Suprapubic skin (tissue), 4 donors: ENCODE results near the gene PDK1.
"Not testable (repeated sequence)": the region's sequence is repeated elsewhere in the genome, so short reads cannot be mapped to it uniquely, and the experiment has no call there.

Experiments
- POLR2A ChIP-seq, 2 donors: fragments of 450-650 bp; IDR thresholded peaks; one replicate each; pipeline ENCODE4 v1.6.1; 2017; ENCODE audit warnings: antibody characterized with exemption in 2 of 2, mild to moderate bottlenecking in 2 of 2, moderate library complexity in 2 of 2
- POLR2AphosphoS5 ChIP-seq, 3 donors: sonication (generic); formaldehyde crosslinking; IDR thresholded peaks; one replicate each; pipeline ENCODE4 v1.6.1; 2017; ENCODE audit warnings: antibody characterized with exemption in 3 of 3
- TF ChIP-seq, protein P1 (sequence below), 2 donors: fragments of 200-600 bp in 1 of 2; fragments of 450-650 bp in 1 of 2; sonication (generic) in 1 of 2; IDR thresholded peaks; one replicate each; pipeline ENCODE4 v1.5.1; 2016 to 2019; ENCODE audit warnings: antibody characterized with exemption in 2 of 2, mild to moderate bottlenecking in 1 of 2, moderate library complexity in 1 of 2

DNA sequence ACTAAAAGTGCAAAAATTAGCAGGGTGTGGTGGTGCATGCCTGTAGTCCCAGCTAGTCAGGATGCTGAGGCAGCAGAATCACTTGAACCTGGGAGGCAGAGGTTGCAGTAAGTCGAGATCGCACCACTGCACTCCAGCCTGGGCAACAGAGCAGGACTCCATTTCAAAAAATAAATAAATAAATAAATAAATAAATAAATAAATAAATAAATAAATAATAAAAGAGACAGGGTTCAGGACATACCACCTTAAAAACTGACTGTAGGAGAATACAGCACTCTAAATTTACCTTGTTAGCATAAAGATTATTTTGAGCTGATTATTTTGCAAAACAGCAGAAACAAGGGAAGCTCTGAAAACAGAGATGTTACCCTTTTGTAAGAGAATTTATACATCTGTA lies 23.4 kb upstream of the PDK1 start:
- TF ChIP-seq, protein P1, sequence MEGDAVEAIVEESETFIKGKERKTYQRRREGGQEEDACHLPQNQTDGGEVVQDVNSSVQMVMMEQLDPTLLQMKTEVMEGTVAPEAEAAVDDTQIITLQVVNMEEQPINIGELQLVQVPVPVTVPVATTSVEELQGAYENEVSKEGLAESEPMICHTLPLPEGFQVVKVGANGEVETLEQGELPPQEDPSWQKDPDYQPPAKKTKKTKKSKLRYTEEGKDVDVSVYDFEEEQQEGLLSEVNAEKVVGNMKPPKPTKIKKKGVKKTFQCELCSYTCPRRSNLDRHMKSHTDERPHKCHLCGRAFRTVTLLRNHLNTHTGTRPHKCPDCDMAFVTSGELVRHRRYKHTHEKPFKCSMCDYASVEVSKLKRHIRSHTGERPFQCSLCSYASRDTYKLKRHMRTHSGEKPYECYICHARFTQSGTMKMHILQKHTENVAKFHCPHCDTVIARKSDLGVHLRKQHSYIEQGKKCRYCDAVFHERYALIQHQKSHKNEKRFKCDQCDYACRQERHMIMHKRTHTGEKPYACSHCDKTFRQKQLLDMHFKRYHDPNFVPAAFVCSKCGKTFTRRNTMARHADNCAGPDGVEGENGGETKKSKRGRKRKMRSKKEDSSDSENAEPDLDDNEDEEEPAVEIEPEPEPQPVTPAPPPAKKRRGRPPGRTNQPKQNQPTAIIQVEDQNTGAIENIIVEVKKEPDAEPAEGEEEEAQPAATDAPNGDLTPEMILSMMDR (IDR thresholded peaks at IDR 0.05), result not testable (repeated sequence)
- not testable (repeated sequence) for TF ChIP-seq POLR2A, POLR2AphosphoS5 (IDR thresholded peaks at IDR 0.05)
